Fibroblast of lung (primary cell): Measurements from ENCODE around the gene C11orf68.

Experiments
- EZH2 ChIP-seq: IDR thresholded peaks from 2 replicates; pipeline ENCODE4 v1.5.1; 2012; ENCODE audit warnings: low read length, control low read depth, mild to moderate bottlenecking; ENCODE audit errors: missing control alignments
- TF ChIP-seq, protein P1 (sequence below), 2 donors: IDR thresholded peaks in 1 of 2; conservative IDR thresholded peaks in 1 of 2; 1 replicate in 1 of 2; 2 replicates in 1 of 2; pipeline ENCODE4 v1.5.1; 2011 to 2012; ENCODE audit warnings: low read length in 2 of 2, control low read depth in 1 of 2, inconsistent platforms in 1 of 2, low read depth in 1 of 2, mild to moderate bottlenecking in 1 of 2

DNA sequence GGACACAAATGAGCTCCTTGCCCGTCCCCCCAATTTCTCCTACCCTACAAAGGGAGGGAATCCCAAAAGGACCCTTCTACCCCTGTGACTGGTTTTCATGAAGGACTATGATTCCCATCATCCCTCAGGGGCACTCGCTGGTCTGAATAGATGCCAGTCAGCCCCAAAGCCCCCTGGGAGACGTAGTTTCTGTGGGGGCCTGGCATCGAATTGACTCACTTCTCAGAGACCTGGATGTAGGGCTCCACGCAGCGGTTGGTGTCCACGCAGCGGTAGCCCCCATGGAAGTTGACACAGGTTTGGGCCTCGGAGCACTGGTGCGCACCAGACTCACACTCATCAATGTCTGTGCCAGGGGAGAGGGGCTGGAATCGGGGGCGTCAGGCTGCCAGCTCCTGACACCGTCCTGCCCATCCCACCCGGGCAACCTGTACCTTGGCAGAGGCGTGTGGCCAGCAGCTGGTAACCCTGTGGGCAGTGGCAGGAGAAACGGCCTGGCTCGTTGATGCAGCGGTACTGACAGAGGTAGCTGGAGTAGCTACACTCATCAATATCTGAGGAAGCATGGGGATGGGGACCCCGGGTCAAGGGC, 50.7 kb downstream of the C11orf68 start:
- TF ChIP-seq, protein P1, sequence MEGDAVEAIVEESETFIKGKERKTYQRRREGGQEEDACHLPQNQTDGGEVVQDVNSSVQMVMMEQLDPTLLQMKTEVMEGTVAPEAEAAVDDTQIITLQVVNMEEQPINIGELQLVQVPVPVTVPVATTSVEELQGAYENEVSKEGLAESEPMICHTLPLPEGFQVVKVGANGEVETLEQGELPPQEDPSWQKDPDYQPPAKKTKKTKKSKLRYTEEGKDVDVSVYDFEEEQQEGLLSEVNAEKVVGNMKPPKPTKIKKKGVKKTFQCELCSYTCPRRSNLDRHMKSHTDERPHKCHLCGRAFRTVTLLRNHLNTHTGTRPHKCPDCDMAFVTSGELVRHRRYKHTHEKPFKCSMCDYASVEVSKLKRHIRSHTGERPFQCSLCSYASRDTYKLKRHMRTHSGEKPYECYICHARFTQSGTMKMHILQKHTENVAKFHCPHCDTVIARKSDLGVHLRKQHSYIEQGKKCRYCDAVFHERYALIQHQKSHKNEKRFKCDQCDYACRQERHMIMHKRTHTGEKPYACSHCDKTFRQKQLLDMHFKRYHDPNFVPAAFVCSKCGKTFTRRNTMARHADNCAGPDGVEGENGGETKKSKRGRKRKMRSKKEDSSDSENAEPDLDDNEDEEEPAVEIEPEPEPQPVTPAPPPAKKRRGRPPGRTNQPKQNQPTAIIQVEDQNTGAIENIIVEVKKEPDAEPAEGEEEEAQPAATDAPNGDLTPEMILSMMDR (conservative IDR thresholded peaks at IDR 0.05 in 1 of 2, IDR thresholded peaks at IDR 0.05 in 1 of 2; ENCODE audit: low read depth in 1 of 2, low read length in 2 of 2) = no peak
- TF ChIP-seq EZH2 = no peak
